Transverse colon (tissue), 4 donors: ENCODE measurements around the gene ZNF423. TPM values are rescaled to one million over a fixed set of nuclear protein-coding genes. Genes with fewer than 3 reads are reported as not detected.

Experiments
- DNase-seq: peaks from one replicate; pipeline ENCODE4 v3.0.0-alpha.2; 2019
- H3K27ac ChIP-seq, 4 donors: fragments of 200-600 bp; sonication (generic); 2 replicates each; pipeline ENCODE4 v1.5.1; 2016 to 2018; ENCODE audit warnings: inconsistent platforms in 4 of 4
- H3K27me3 ChIP-seq: fragments of 200-600 bp; sonication (generic); 2 replicates; pipeline ENCODE4 v1.5.1; 2017; ENCODE audit warnings: inconsistent platforms
- H3K36me3 ChIP-seq, 4 donors: fragments of 200-600 bp; sonication (generic); 2 replicates each; pipeline ENCODE4 v1.5.1; 2017 to 2019; ENCODE audit warnings: inconsistent platforms in 4 of 4
- H3K4me1 ChIP-seq, 4 donors: fragments of 200-600 bp; sonication (generic); 2 replicates each; pipeline ENCODE4 v1.5.1; 2017 to 2020; ENCODE audit warnings: inconsistent platforms in 4 of 4
- H3K4me3 ChIP-seq, 4 donors: fragments of 200-600 bp; sonication (generic); 1 replicate in 1 of 4; 2 replicates in 3 of 4; pipeline versions ENCODE4 v1.5.1 to v1.6.1; 2017 to 2019; ENCODE audit warnings: inconsistent platforms in 4 of 4
- H3K9me3 ChIP-seq, 2 donors: fragments of 200-600 bp; sonication (generic); 2 replicates each; pipeline ENCODE4 v1.5.1; 2017 to 2019; ENCODE audit warnings: inconsistent platforms in 2 of 2
- CTCF ChIP-seq, 5 experiments: fragments of 200-600 bp in 3 of 5; fragments of 450-650 bp in 2 of 5; sonication (generic) in 3 of 5; IDR thresholded peaks; 1 replicate in 2 of 5; 2 replicates in 3 of 5; pipeline ENCODE4 v1.5.1; 2016 to 2017; ENCODE audit warnings: antibody characterized with exemption in 5 of 5, inconsistent platforms in 3 of 5, mild to moderate bottlenecking in 2 of 5, moderate library complexity in 1 of 5
- EP300 ChIP-seq: sonication (generic); formaldehyde crosslinking; IDR thresholded peaks from one replicate; pipeline ENCODE4 v1.6.1; 2017; ENCODE audit warnings: antibody characterized with exemption, low read depth
- POLR2A ChIP-seq: fragments of 450-650 bp; IDR thresholded peaks from one replicate; pipeline ENCODE4 v1.6.1; 2016; ENCODE audit warnings: antibody characterized with exemption, mild to moderate bottlenecking, moderate library complexity
- POLR2AphosphoS5 ChIP-seq, 3 donors: sonication (generic); formaldehyde crosslinking; IDR thresholded peaks; one replicate each; pipeline ENCODE4 v1.6.1; 2016; ENCODE audit warnings: antibody characterized with exemption in 3 of 3
- WGBS, 2 donors: methylation state at CpG; one replicate each; pipeline ENCODE4 v1.1.5; 2018; ENCODE audit warnings: low coverage in 1 of 2; 5-methylcytosine and 5-hydroxymethylcytosine counted together
- in situ Hi-C, 4 donors: fragments of 200-750 bp; cut with MboI; loops; one replicate each; pipeline versions ENCODE4 v1.15.0 to v1.15.1; 2017; ENCODE audit warnings: low sequenced_read_pairs in 3 of 4, low pct_ligation_motif_present in 1 of 4, low pct_unique_long_range_greater_than_20kb in 1 of 4
- intact Hi-C: fragments of 100-400 bp; cut with DNase I; formaldehyde crosslinking; loops from one replicate; pipeline ENCODE4 v1.15.1; 2023; ENCODE audit warnings: low total_unique reads
- total RNA-seq, 4 donors: library from RNA; depleted of rRNA; stranded (reverse); fragments of >200 nt; gene quantifications; one replicate each; pipeline ENCODE4 v1.1.0, GENCODE V29; 2016

The ZNF423 gene
- total RNA-seq, 4 donors from 2014 or later = 4.9 to 13.1 (median 7.2) TPM

- Histone ChIP-seq H3K9me3 (peaks cover 11 to 15% of the 10 kb centered on the region in 2 donors), H3K4me1 (peaks cover 0 to 13% (median 0%) of the 10 kb centered on the region in 4 donors), H3K27me3 (no peaks in the 10 kb centered on the region), H3K27ac (no peak overlapping the region), H3K36me3 (peaks cover 0 to 3% (median 0%) of the 10 kb centered on the region in 4 donors), H3K4me3 (no peak overlapping the region)
- intact Hi-C loops (no loop called here), in situ Hi-C loops (no loop called here)
- no peak for DNase-seq
- no peak for TF ChIP-seq EP300
- no peak for TF ChIP-seq POLR2AphosphoS5 (IDR thresholded peaks at IDR 0.05)
- no peak for TF ChIP-seq POLR2A
- no peak for TF ChIP-seq CTCF (IDR thresholded peaks at IDR 0.05)
- WGBS, 2 donors = 86 to 100% methylated on average over 1 of the region's 1 CpG
Observed at GRCh38 chr16:49650603-49651002, 205.3 kb downstream of the ZNF423 start.

GRCh38 chr16:49649013-49649765 is 206.7 kb downstream of the ZNF423 start:
- no peak for DNase-seq
- in situ Hi-C loops (no loop called here), intact Hi-C loops (no loop called here)
- Histone ChIP-seq H3K36me3 (peaks cover 0 to 3% (median 0%) of the 10 kb centered on the region in 4 donors), H3K4me1 (peaks cover 0 to 13% (median 0%) of the 10 kb centered on the region in 4 donors), H3K4me3 (no peak overlapping the region), H3K27me3 (no peaks in the 10 kb centered on the region), H3K27ac (no peak overlapping the region), H3K9me3 (peaks cover 11 to 15% of the 10 kb centered on the region in 2 donors)
- TF ChIP-seq EP300 (no peak), CTCF (IDR thresholded peaks at IDR 0.05) (no peak), POLR2A (no peak), POLR2AphosphoS5 (IDR thresholded peaks at IDR 0.05) (no peak)
- 50 to 69% methylated on average over 5 of the region's 5 CpGs for WGBS, 2 donors

- in situ Hi-C loops (no loop called here), intact Hi-C loops (no loop called here)
- Histone ChIP-seq H3K9me3 (peaks cover 11 to 15% of the 10 kb centered on the region in 2 donors), H3K36me3 (peaks cover 0 to 3% (median 0%) of the 10 kb centered on the region in 4 donors), H3K4me3 (no peak overlapping the region), H3K27me3 (no peaks in the 10 kb centered on the region), H3K4me1 (peaks cover 0 to 9% (median 0%) of the 10 kb centered on the region in 4 donors), H3K27ac (no peak overlapping the region)
- TF ChIP-seq EP300 (no peak), POLR2A (no peak), CTCF (IDR thresholded peaks at IDR 0.05) (no peak), POLR2AphosphoS5 (IDR thresholded peaks at IDR 0.05) (no peak)
- WGBS, 2 donors = 75 to 94% methylated on average over 2 of the region's 2 CpGs
- DNase-seq = no peak
Observed at GRCh38 chr16:49647673-49648072, 208.2 kb downstream of the ZNF423 start.

- Histone ChIP-seq H3K4me3 (no peak overlapping the region), H3K27ac (no peak overlapping the region), H3K27me3 (no peaks in the 10 kb centered on the region), H3K36me3 (peaks cover 0 to 3% (median 0%) of the 10 kb centered on the region in 4 donors), H3K4me1 (peaks cover 0 to 8% (median 3%) of the 10 kb centered on the region in 4 donors), H3K9me3 (peaks cover 11 to 15% of the 10 kb centered on the region in 2 donors)
- WGBS, 2 donors = 86 to 100% methylated on average over 1 of the region's 1 CpG
- in situ Hi-C loops (no loop called here), intact Hi-C loops (no loop called here)
- no peak for DNase-seq
- TF ChIP-seq POLR2AphosphoS5 (IDR thresholded peaks at IDR 0.05) (no peak), POLR2A (no peak), CTCF (IDR thresholded peaks at IDR 0.05) (no peak), EP300 (no peak)
Observed at GRCh38 chr16:49645263-49645662, 210.6 kb downstream of the ZNF423 start.
